HG02943 (cell line): ENCODE measurements around the gene PDE3B.
A peak's percentile ranks its signal among the peaks of the same experiment; 100 is the strongest.
"Not testable (repeated sequence)": the region's sequence is repeated elsewhere in the genome, so short reads cannot be mapped to it uniquely, and the experiment has no call there.

ENCODE experiments used
- ATAC-seq: cut with Tn5 transposase; IDR thresholded peaks from one replicate; pipeline ENCODE4 v1.9.1; 2021; ENCODE audit warnings: mild to moderate bottlenecking, low read depth, moderate library complexity; ENCODE audit not compliant: unreplicated experiment

PDE3B gene

GRCh38 chr11:14643697-14644225, at the start of gene PDE3B:
PDE3B (plus strand) TSS chr11:14643804; CDS start chr11:14644076, 272 bp downstream.
- peak; percentile 65 for ATAC-seq

DNA sequence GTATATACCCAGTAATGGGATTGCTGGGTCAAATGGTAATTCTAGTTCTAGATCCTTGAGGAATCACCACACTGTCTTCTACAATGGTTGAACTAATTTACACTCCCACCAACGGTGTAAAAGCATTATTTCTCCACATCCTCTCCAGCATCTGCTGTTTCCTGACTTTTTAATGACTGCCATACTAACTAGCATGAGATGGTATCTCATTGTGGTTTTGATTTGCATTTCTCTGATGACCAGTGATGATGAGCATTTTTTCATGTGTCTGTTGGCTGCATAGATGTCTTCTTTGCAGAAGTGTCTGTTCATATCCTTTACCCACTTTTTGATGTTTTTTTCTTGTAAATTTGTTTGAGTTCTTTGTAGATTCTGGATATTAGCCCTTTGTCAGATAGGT, 48.3 kb upstream of the PDE3B start:
- ATAC-seq = not testable (repeated sequence)

DNA sequence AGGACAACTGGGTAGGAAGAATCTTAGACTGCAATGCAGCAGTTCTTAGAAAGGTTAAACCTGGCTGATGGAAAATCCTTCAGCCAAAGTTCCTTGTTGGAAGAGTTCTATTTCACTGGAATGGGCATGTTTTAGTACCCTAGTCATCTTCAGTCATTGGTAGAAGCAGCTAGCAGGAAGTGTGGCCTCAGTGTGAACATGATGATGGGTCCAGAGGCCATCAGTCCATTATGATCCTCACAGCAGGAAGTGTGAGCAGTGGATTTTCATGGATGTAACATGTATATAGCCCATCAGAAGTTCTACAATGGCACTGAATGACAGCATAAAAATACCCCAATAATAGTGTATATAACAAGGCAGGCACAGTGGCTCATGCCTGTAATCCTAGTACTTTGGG, 35.9 kb upstream of the PDE3B start:
- no peak for ATAC-seq

DNA sequence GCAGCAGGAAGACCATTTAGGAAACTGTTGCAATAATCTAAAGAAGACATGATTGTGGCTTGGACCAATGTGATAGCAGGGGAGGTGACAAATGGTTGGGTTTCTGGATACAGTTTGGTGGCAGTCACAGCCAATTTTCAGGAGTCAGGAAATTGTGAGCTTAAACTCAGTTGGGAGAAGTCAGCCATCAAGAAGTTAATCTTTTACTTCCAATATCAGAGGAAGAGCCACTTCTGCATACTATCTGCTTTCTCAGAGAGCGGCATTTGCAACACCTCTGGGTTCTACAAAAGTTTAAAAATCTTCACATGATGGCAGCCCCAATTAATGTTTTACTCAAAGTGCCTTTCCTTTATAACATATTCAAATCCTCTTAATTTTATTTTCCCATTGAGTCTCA, 33.7 kb upstream of the PDE3B start:
- no peak for ATAC-seq

GRCh38 chr11:14611939-14612338, 31.7 kb upstream of the PDE3B start:
- ATAC-seq = no peak

DNA sequence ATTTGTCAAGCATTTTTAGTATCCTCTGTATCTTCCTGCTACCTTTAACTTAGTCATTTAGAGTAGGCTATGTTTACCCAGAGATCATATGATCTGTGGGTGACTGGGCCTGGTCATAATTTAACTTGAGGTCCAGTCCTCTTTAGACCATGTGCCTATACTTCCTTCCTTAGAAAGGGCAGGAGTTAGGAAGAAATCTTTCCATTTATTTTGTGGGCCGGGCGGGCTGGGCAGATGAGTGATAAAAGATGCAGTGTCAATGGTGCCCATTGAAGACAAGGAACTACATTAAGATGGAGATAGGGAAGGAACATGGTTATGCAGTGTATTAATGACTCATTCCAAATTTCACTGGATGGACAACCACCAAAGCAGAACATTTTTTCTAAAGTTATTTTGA, 30.9 kb upstream of the PDE3B start:
- no peak for ATAC-seq

DNA sequence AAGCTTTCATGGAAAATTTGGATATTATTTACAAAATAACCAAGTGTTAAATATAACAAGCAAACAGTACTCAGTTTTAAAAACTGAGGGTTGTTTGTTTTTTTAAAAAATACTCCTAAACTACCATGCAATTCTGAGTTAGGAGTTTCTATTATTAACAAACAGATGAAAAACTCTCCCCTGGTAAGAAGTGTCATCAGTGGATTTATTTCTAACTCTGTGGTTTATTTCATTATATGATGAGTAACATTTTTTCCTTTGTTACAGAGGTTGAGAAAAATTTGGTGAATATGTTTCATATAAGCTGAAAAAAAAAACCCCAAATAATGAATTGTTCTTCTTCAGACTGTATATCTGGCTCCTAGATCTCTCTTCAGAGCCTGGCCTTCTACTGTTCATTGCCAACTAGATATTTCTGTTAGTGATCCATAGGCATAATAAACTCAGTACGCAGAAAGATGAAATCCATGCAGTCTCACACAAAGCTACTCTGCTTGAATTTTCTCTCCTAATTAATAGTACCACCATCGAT, 29.4 kb upstream of the PDE3B start:
- no peak for ATAC-seq

DNA sequence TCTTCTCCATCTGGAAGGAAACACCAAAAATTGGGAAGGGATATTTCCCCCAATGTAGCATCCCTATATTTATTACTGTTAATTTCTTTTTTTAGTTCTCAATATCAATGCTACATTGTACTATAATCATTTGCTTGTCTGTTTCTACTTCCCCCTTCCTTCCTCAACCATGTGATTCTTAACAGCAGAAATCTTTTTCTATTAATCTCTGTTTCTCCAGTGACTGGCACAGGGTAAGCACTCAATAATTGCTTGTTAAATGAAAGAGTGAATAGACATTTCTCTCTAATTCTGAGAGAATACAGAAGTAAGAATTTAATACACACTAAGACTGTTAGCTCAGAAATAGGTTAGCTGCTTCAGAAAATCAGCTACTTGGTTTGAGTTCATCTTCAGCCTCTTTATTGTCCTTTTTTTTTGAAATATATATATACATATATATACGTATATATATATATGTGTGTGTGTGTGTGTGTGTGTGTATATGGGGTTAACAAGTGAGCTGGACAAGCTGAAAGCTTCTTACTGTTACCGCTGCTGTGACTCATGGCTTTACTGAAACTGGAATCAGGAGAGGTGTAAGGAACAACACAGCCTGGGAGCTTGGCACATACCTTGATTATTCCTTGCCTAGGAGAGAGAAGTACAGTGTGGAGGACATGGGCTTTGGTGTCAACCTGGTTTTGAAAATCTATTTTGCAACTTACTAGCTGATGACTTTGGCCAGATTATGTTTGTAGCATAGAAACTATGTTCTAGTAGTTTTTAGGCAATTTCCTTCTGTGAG, 26.2 kb upstream of the PDE3B start:
- no peak for ATAC-seq

- no peak for ATAC-seq
These were observed 25.5 kb upstream of the PDE3B start for GRCh38 chr11:14618060-14618459.

- ATAC-seq = no peak
These were observed 23.7 kb upstream of the PDE3B start for GRCh38 chr11:14619603-14620531.

DNA sequence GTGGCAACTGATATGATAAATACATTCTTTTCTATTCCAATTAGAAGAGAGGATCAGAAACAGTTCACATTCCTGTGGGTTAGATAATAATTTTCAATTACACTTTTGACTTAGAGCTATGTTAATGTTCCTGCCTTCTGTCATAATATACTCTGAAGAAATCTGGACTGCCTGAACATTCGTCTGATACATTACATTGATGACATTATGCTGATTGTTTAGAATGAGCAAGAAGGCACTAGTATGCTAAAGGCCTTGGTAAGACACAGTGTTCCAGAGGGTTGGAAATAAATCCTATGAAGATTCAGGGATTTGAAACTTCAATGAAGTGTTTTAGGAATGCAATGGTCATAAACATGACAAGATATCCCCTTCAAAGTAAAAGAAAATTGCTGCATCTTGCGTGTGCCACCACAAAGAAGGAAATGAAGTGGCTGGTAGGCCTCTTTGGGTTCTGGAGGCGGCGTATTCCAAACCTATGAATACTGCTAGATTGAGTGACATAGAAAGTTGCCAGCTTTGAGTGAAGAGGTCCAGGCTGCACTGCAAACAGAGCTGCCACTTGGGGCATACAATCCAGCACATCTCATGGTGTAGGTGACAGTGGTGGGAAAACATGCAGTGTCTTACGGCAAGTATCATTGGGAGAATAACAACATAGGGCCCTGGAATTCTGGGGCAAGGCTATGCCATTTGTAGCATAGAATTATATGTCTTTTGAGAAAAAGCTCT, 21.2 kb upstream of the PDE3B start:
- no peak for ATAC-seq

DNA sequence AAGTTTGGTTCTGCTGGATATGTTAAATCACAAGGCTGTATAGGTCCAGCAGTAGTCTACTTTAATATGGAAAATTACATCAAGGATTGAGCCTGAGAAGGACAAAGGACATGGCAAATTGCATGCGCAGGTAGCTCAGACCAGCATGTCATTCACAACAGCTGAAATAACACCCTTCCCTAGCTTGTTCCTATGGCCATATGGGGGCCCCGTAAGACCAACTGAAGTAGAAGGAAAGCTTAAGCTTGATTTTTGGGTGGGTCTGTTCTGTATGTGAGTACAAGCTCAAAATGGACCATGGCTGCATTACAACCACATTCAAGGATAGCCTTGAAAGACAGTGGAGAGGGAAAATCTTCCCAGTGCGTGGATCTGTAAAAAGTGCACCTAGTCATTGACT, 20.6 kb upstream of the PDE3B start:
- no peak for ATAC-seq

GRCh38 chr11:14625586-14626205, 17.9 kb upstream of the PDE3B start:
- ATAC-seq = no peak

GRCh38 chr11:14626650-14627049, 17.0 kb upstream of the PDE3B start:
- ATAC-seq = no peak

GRCh38 chr11:14633506-14634224, 9.9 kb upstream of the PDE3B start:
- not testable (repeated sequence) for ATAC-seq

DNA sequence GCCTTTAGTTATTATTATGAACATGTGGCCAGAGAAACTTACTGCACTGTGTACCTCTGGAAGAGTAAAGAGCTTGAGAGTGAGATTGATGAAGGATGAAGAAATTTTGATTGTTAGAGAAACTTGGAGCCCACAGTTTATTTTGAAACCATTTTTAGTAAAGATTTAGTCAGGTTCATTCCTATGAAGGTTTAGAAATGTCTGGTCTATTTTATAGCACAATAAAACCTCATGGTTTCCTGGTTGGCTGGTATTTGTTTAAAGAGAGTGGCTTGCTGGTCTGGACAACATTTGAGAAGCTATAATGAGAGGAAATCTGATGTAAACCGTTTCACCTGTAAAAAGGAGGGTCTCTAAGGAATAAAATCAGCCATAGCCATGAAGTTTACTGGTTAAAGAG, 8.8 kb upstream of the PDE3B start:
- ATAC-seq = no peak

- no peak for ATAC-seq
These were observed 8.1 kb upstream of the PDE3B start for GRCh38 chr11:14635546-14635945.

DNA sequence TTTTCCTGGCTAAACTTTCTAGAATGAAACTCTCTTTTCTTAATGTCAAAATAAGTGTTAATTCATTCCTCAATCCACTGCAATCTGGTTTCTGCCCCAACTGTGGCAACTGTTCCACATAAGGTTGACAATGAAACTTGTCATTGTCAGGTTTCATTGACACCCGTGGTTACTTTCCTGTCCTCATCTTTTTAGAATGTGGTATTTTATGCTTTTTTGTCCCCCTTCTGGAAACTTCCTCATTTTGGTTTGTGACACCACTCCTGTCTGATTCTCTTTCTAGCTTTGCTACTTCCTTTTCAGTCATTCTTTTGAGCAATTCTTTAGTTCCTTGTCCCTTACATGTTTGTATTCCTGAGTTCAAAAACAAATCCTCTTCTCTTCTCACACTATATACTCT, 7.5 kb upstream of the PDE3B start:
- ATAC-seq = no peak

DNA sequence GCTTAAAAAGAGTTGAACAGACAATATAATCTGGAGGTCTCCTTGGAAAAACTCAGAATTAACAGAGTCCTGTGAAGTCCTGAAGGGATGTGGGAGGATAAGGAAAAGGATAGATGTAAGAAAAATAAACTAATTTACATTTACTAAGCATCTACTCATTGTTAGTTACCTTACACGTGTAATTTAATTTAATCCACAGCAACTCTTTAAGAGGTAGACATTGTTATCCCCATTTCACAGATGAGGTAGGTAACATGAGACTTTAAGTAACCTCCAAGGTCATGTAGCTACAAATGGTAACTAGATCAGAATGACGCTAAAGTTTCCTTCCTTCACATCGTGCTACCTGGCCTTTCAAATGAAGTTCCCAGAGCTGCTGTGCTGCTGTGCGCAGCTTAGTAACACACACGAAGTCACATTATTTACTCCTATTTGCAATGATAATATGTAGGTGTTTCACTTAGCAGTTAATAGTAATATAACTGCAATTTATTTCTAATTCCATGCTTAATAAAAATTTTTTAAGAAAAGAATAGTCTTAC, 5.7 kb upstream of the PDE3B start:
- ATAC-seq = no peak
